Activated T-cell treated with anti-CD3 and anti-CD28 coated beads, Interleukin-2, amount 50 U/mL, for 24 hours (primary cell): Measurements from ENCODE around the gene SUMO2.

Experiments
- DNase-seq: peaks from one replicate; pipeline ENCODE4 v3.0.0-alpha.2; 2020
- H3K27ac Mint-ChIP-seq: 2 replicates; pipeline ENCODE4 v1.8.0; 2020; ENCODE audit warnings: mild to moderate bottlenecking, mixed read lengths
- H3K27me3 Mint-ChIP-seq: 2 replicates; pipeline ENCODE4 v1.8.0; 2020; ENCODE audit warnings: mixed read lengths
- H3K36me3 Mint-ChIP-seq: 2 replicates; pipeline ENCODE4 v1.8.0; 2020; ENCODE audit warnings: low read depth, mixed read lengths
- H3K4me1 Mint-ChIP-seq: 2 replicates; pipeline ENCODE4 v1.8.0; 2020; ENCODE audit warnings: low read depth, mixed read lengths
- H3K4me3 Mint-ChIP-seq: 2 replicates; pipeline ENCODE4 v1.8.0; 2020; ENCODE audit warnings: mild to moderate bottlenecking, moderate library complexity, mixed read lengths
- H3K9me3 Mint-ChIP-seq: 2 replicates; pipeline ENCODE4 v1.8.0; 2020; ENCODE audit warnings: mixed read lengths

SUMO2 gene

GRCh38 chr17:75205037-75205792 is 22.5 kb upstream of the SUMO2 start, which contains the start of gene NUP85:
Gene NUP85 (plus strand): TSS chr17:75205679. CDS start chr17:75205762, 83 bp downstream.
- peak within 1 kb of the TSS; percentile 97 for H3K4me3 Mint-ChIP-seq
- peaks cover 44% of the 10 kb centered on the region for H3K36me3 Mint-ChIP-seq
- H3K9me3 Mint-ChIP-seq = no peaks in the 10 kb centered on the region
- H3K27me3 Mint-ChIP-seq = no peaks in the 10 kb centered on the region
- DNase-seq = peak; percentile 96
- H3K4me1 Mint-ChIP-seq = peaks cover 32% of the 10 kb centered on the region
- H3K27ac Mint-ChIP-seq = peak within 1 kb of the TSS; percentile 100

- Mint-ChIP-seq H3K36me3 (peaks cover 2% of the 10 kb centered on the region), H3K9me3 (no peaks in the 10 kb centered on the region), H3K27ac (no peak overlapping the region), H3K4me3 (no peak overlapping the region), H3K4me1 (peaks cover 13% of the 10 kb centered on the region), H3K27me3 (no peaks in the 10 kb centered on the region)
- no peak for DNase-seq
Measured at GRCh38 chr17:75199886-75200618, 17.3 kb upstream of the SUMO2 start.

GRCh38 chr17:75194879-75195278 is 12.1 kb upstream of the SUMO2 start:
- no peak overlapping the region for H3K4me3 Mint-ChIP-seq
- H3K36me3 Mint-ChIP-seq = no peaks in the 10 kb centered on the region
- no peak overlapping the region for H3K27ac Mint-ChIP-seq
- H3K27me3 Mint-ChIP-seq = no peaks in the 10 kb centered on the region
- no peak for DNase-seq
- H3K4me1 Mint-ChIP-seq = no peaks in the 10 kb centered on the region
- no peaks in the 10 kb centered on the region for H3K9me3 Mint-ChIP-seq

- Mint-ChIP-seq H3K27me3 (no peaks in the 10 kb centered on the region), H3K9me3 (no peaks in the 10 kb centered on the region), H3K4me3 (no peak overlapping the region), H3K27ac (no peak overlapping the region), H3K4me1 (peaks cover 14% of the 10 kb centered on the region), H3K36me3 (no peaks in the 10 kb centered on the region)
- no peak for DNase-seq
Measured at GRCh38 chr17:75191584-75191983, 8.8 kb upstream of the SUMO2 start.

GRCh38 chr17:75188614-75189013 is 5.9 kb upstream of the SUMO2 start:
- no peaks in the 10 kb centered on the region for H3K27me3 Mint-ChIP-seq
- peaks cover 24% of the 10 kb centered on the region for H3K4me1 Mint-ChIP-seq
- H3K9me3 Mint-ChIP-seq = no peaks in the 10 kb centered on the region
- no peaks in the 10 kb centered on the region for H3K36me3 Mint-ChIP-seq
- H3K27ac Mint-ChIP-seq = peak overlapping the region; percentile 81
- no peak overlapping the region for H3K4me3 Mint-ChIP-seq
- no peak for DNase-seq

GRCh38 chr17:75183999-75184884 is 1.5 kb upstream of the SUMO2 start:
- H3K27me3 Mint-ChIP-seq = no peaks in the 10 kb centered on the region
- no peak for DNase-seq
- H3K4me3 Mint-ChIP-seq = peak overlapping the region; percentile 77
- H3K36me3 Mint-ChIP-seq = peaks cover 28% of the 10 kb centered on the region
- peaks cover 41% of the 10 kb centered on the region for H3K4me1 Mint-ChIP-seq
- H3K9me3 Mint-ChIP-seq = no peaks in the 10 kb centered on the region
- peak overlapping the region; percentile 96 for H3K27ac Mint-ChIP-seq

GRCh38 chr17:75182319-75182568 is 515 bp downstream of the SUMO2 start:
- Mint-ChIP-seq H3K4me1 (peaks cover 41% of the 10 kb centered on the region), H3K9me3 (no peaks in the 10 kb centered on the region), H3K36me3 (peaks cover 48% of the 10 kb centered on the region), H3K4me3 (peak overlapping the region; percentile 95), H3K27ac (peak overlapping the region; percentile 90), H3K27me3 (no peaks in the 10 kb centered on the region)
- DNase-seq = no peak

- peak; percentile 64 for DNase-seq
- Mint-ChIP-seq H3K4me1 (peaks cover 41% of the 10 kb centered on the region), H3K27me3 (no peaks in the 10 kb centered on the region), H3K36me3 (peaks cover 52% of the 10 kb centered on the region), H3K27ac (peak overlapping the region; percentile 90), H3K4me3 (peak overlapping the region; percentile 95), H3K9me3 (no peaks in the 10 kb centered on the region)
Measured at GRCh38 chr17:75181608-75182318, 996 bp downstream of the SUMO2 start.

- Mint-ChIP-seq H3K36me3 (peaks cover 58% of the 10 kb centered on the region), H3K27me3 (no peaks in the 10 kb centered on the region), H3K4me1 (peaks cover 43% of the 10 kb centered on the region), H3K4me3 (peak overlapping the region; percentile 95), H3K9me3 (no peaks in the 10 kb centered on the region), H3K27ac (peak overlapping the region; percentile 90)
- no peak for DNase-seq
Measured at GRCh38 chr17:75181110-75181509, 1.6 kb downstream of the SUMO2 start.

- no peaks in the 10 kb centered on the region for H3K27me3 Mint-ChIP-seq
- no peak for DNase-seq
- peak overlapping the region; percentile 61 for H3K27ac Mint-ChIP-seq
- H3K4me1 Mint-ChIP-seq = peaks cover 39% of the 10 kb centered on the region
- H3K4me3 Mint-ChIP-seq = no peak overlapping the region
- H3K9me3 Mint-ChIP-seq = no peaks in the 10 kb centered on the region
- H3K36me3 Mint-ChIP-seq = peaks cover 84% of the 10 kb centered on the region
Measured at GRCh38 chr17:75178453-75178852, 4.3 kb downstream of the SUMO2 start.

GRCh38 chr17:75176625-75177024 is 6.1 kb downstream of the SUMO2 start:
- H3K4me3 Mint-ChIP-seq = no peak overlapping the region
- no peaks in the 10 kb centered on the region for H3K27me3 Mint-ChIP-seq
- H3K36me3 Mint-ChIP-seq = peaks cover 96% of the 10 kb centered on the region
- H3K27ac Mint-ChIP-seq = peak overlapping the region; percentile 52
- no peak for DNase-seq
- peaks cover 46% of the 10 kb centered on the region for H3K4me1 Mint-ChIP-seq
- H3K9me3 Mint-ChIP-seq = no peaks in the 10 kb centered on the region

- Mint-ChIP-seq H3K4me3 (no peak overlapping the region), H3K27ac (peak overlapping the region; percentile 37), H3K36me3 (peaks cover 95% of the 10 kb centered on the region), H3K9me3 (no peaks in the 10 kb centered on the region), H3K4me1 (peaks cover 37% of the 10 kb centered on the region), H3K27me3 (no peaks in the 10 kb centered on the region)
- DNase-seq = no peak
Measured at GRCh38 chr17:75174996-75175395, 7.8 kb downstream of the SUMO2 start.

GRCh38 chr17:75173526-75173925 is 9.2 kb downstream of the SUMO2 start:
- Mint-ChIP-seq H3K27me3 (no peaks in the 10 kb centered on the region), H3K36me3 (peaks cover 90% of the 10 kb centered on the region), H3K4me3 (no peak overlapping the region), H3K9me3 (no peaks in the 10 kb centered on the region), H3K4me1 (peaks cover 23% of the 10 kb centered on the region), H3K27ac (peak overlapping the region; percentile 60)
- no peak for DNase-seq

- no peak overlapping the region for H3K4me3 Mint-ChIP-seq
- no peaks in the 10 kb centered on the region for H3K9me3 Mint-ChIP-seq
- no peaks in the 10 kb centered on the region for H3K27me3 Mint-ChIP-seq
- peaks cover 87% of the 10 kb centered on the region for H3K36me3 Mint-ChIP-seq
- no peak for DNase-seq
- peak overlapping the region; percentile 14 for H3K27ac Mint-ChIP-seq
- H3K4me1 Mint-ChIP-seq = peaks cover 17% of the 10 kb centered on the region
Measured at GRCh38 chr17:75168998-75169397, 13.8 kb downstream of the SUMO2 start.
